ENCODE measurements around the gene SYT1. TPM values are rescaled to one million over a fixed set of nuclear protein-coding genes. Genes with fewer than 3 reads are reported as not detected.
"Not testable (repeated sequence)": the region's sequence is repeated elsewhere in the genome, so short reads cannot be mapped to it uniquely, and the experiment has no call there.

Gene SYT1
- total and polyA plus RNA-seq, 4 donors: 0.53 to 0.84 (median 0.64) TPM

GRCh38 chr12:79423560-79423959, 559.0 kb downstream of the SYT1 start (continued):
- TF ChIP-seq REST (IDR thresholded peaks at IDR 0.05) (no peak), JUND (IDR thresholded peaks at IDR 0.05) (no peak), FOXA1 (IDR thresholded peaks at IDR 0.05) (no peak), EGR1 (IDR thresholded peaks at IDR 0.05; ENCODE audit: low read depth in 2 of 2) (no peak)
- TF ChIP-seq, protein P1, sequence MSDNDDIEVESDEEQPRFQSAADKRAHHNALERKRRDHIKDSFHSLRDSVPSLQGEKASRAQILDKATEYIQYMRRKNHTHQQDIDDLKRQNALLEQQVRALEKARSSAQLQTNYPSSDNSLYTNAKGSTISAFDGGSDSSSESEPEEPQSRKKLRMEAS (IDR thresholded peaks at IDR 0.05): no peak

DNA sequence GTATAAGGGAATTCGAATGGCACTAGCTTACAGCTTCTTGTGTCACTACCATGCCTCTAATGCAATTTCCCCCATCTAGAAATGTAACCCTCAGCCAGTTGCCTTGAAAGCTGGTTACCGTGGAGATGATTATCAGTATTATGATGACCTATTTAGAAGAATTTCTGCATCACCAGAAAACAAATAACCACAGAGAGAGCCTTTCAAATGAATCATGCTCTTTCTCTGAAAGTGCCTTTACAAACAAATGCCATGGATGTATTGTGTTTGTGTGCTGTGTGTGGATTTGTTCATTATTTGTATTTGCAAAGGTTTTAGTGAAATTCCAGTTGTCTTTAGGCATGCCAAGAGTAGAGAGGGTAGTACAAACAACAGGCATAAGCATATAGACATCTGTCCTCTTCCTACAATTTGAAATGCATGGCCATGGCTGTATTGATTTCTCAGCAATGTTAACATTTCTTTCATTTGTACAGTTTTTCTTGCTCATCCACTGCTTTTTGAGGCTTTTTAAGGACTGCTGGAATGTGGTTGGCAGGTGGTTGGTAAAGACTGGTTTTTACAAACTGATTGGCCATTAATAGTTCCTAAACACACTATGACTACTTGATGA, 559.6 kb downstream of the SYT1 start:
- Histone ChIP-seq H3K36me3 (ENCODE audit: control insufficient read depth in 4 of 4, insufficient read depth in 3 of 4, low read depth in 1 of 4, low read length in 3 of 4) (no peaks in the 10 kb centered on the region), H3K9ac (ENCODE audit: low read depth in 1 of 2, low read length in 2 of 2) (no peak overlapping the region), H3K9me3 (ENCODE audit: control insufficient read depth in 4 of 4, low read length in 3 of 4) (no peaks in the 10 kb centered on the region), H3K4me3 (ENCODE audit: low read depth in 1 of 3, low read length in 3 of 3) (no peak overlapping the region), H3K4me1 (ENCODE audit: control insufficient read depth in 4 of 4, insufficient read depth in 4 of 4, low read length in 3 of 4) (peaks cover 0 to 3% (median under 1%) of the 10 kb centered on the region in 4 donors), H3K27ac (ENCODE audit: low read depth in 1 of 2, low read length in 2 of 2) (no peak overlapping the region), H3K27me3 (ENCODE audit: control insufficient read depth in 4 of 4, insufficient read depth in 4 of 4, low read length in 3 of 4) (no peaks in the 10 kb centered on the region)
- TF ChIP-seq RXRA (IDR thresholded peaks at IDR 0.05) (no peak), TAF1 (conservative IDR thresholded peaks at IDR 0.05) (no peak), RAD21 (IDR thresholded peaks at IDR 0.05) (no peak), SP1 (IDR thresholded peaks at IDR 0.05) (no peak), HNF4A (conservative IDR thresholded peaks at IDR 0.05) (no peak)
- 79% methylated on average over 2 of the region's 2 CpGs for WGBS
- no peak for DNase-seq (ENCODE audit: low spot score)

GRCh38 chr12:79426121-79426520, 561.5 kb downstream of the SYT1 start:
- Histone ChIP-seq H3K27ac (ENCODE audit: low read depth in 1 of 2, low read length in 2 of 2) (no peak overlapping the region), H3K9me3 (ENCODE audit: control insufficient read depth in 4 of 4, low read length in 3 of 4) (no peaks in the 10 kb centered on the region), H3K4me1 (ENCODE audit: control insufficient read depth in 4 of 4, insufficient read depth in 4 of 4, low read length in 3 of 4) (peaks cover 0 to 1% (median 0%) of the 10 kb centered on the region in 4 donors), H3K9ac (ENCODE audit: low read depth in 1 of 2, low read length in 2 of 2) (no peak overlapping the region), H3K4me3 (ENCODE audit: low read depth in 1 of 3, low read length in 3 of 3) (no peak overlapping the region), H3K27me3 (ENCODE audit: control insufficient read depth in 4 of 4, insufficient read depth in 4 of 4, low read length in 3 of 4) (no peaks in the 10 kb centered on the region), H3K36me3 (ENCODE audit: control insufficient read depth in 4 of 4, insufficient read depth in 3 of 4, low read depth in 1 of 4, low read length in 3 of 4) (no peaks in the 10 kb centered on the region)
- DNase-seq (ENCODE audit: low spot score): no peak
- TF ChIP-seq ATF3 (IDR thresholded peaks at IDR 0.05) (no peak), RXRA (IDR thresholded peaks at IDR 0.05) (no peak), EGR1 (IDR thresholded peaks at IDR 0.05; ENCODE audit: low read depth in 2 of 2) (no peak), FOXA1 (IDR thresholded peaks at IDR 0.05) (no peak), TAF1 (conservative IDR thresholded peaks at IDR 0.05) (no peak)

DNA sequence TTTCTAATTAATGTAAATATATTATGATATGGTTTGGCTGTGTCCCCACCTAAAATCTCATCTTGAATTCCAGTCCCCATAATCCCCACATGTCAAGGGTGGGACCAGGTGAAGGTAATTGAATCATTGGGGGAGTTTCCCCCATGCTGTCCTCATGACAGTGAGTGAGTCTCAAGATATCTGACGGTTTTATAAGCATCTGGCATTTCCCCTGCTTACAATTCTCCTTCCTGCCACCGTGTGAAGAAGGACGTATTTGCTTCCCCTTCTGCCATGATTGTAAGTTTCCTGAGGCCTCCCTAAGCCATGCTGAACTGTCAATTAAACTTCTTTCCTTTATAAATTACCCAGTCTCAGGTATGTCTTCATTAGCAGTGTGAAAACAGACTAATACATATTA, 562.2 kb downstream of the SYT1 start:
- not testable (repeated sequence) for H3K27me3 ChIP-seq (ENCODE audit: control insufficient read depth in 4 of 4, insufficient read depth in 4 of 4, low read length in 3 of 4); H3K4me3 ChIP-seq (ENCODE audit: low read depth in 1 of 3, low read length in 3 of 3); H3K9ac ChIP-seq (ENCODE audit: low read depth in 1 of 2, low read length in 2 of 2); DNase-seq (ENCODE audit: low spot score); H3K36me3 ChIP-seq (ENCODE audit: control insufficient read depth in 4 of 4, insufficient read depth in 3 of 4, low read depth in 1 of 4, low read length in 3 of 4); H3K9me3 ChIP-seq (ENCODE audit: control insufficient read depth in 4 of 4, low read length in 3 of 4); H3K27ac ChIP-seq (ENCODE audit: low read depth in 1 of 2, low read length in 2 of 2); H3K4me1 ChIP-seq (ENCODE audit: control insufficient read depth in 4 of 4, insufficient read depth in 4 of 4, low read length in 3 of 4)
- 67% methylated on average over 3 of the region's 3 CpGs for WGBS

Data from liver (tissue), 9 donors.